A549 (cell line): ENCODE measurements around the gene RAB42.

Source experiments
- CTCF ChIP-seq: fragments of >200 bp; sonication (Bioruptor Twin); formaldehyde crosslinking; IDR thresholded peaks from 3 replicates; pipeline ENCODE4 v1.5.1; 2016
- EHMT2 ChIP-seq: fragments of 200-600 bp; sonication (generic); IDR thresholded peaks from 2 replicates; pipeline ENCODE4 v1.6.1; 2016; ENCODE audit warnings: antibody characterized with exemption, low read depth, mild to moderate bottlenecking, moderate library complexity
- HDAC2 ChIP-seq: fragments of 200-600 bp; sonication (generic); IDR thresholded peaks from 2 replicates; pipeline ENCODE4 v1.6.1; 2016
- POLR2A ChIP-seq: IDR thresholded peaks from 2 replicates; pipeline ENCODE4 v1.6.1; 2012; ENCODE audit warnings: mild to moderate bottlenecking, low read length
- ZFP36 ChIP-seq: fragments of 450-650 bp; IDR thresholded peaks from 2 replicates; pipeline ENCODE4 v1.6.1; 2014; ENCODE audit warnings: borderline replicate concordance; ENCODE audit not compliant: partially characterized antibody

DNA sequence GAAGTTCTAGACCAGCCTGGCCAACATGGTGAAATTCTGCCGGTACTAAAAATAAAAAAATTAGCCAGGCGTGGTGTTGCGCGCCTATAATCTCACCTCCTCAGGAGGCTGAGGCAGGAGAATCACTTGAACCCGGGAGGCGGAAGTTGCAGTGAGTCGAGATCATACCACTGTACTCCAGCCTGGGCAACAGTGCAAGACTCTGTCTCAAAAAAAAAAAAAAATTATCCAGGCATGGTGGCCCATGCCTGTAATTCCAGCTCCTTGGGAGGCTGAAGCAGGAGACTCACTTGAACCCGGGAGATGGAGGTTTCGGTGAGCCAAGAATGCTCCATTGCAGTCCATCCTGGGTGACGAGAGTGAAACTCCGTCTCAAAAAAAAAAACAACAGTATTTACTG is 18.5 kb upstream of the RAB42 start:
- TF ChIP-seq POLR2A, result no peak
- no peak for TF ChIP-seq HDAC2
- no peak for TF ChIP-seq EHMT2
- TF ChIP-seq CTCF, result no peak
- TF ChIP-seq ZFP36, result no peak
